ENCODE measurements around the gene KCNJ10.

- TF ChIP-seq EP300 (IDR thresholded peaks at IDR 0.05; ENCODE audit: borderline replicate concordance) (no peak), ZBTB7A (IDR thresholded peaks at IDR 0.05; ENCODE audit: low read depth) (no peak), RAD21 (IDR thresholded peaks at IDR 0.05; ENCODE audit: low read depth) (no peak), REST (IDR thresholded peaks at IDR 0.05; ENCODE audit: low read depth) (no peak), USF1 (IDR thresholded peaks at IDR 0.05) (no peak), TEAD4 (IDR thresholded peaks at IDR 0.05) (no peak), YY1 (IDR thresholded peaks at IDR 0.05; ENCODE audit: low read depth) (no peak), TAF1 (IDR thresholded peaks at IDR 0.05; ENCODE audit: low read depth) (no peak), CREB1 (IDR thresholded peaks at IDR 0.05; ENCODE audit: low read depth) (no peak), MAX (IDR thresholded peaks at IDR 0.05) (0 out of 2 replicates have a peak, but pooled peaks have one; percentile 20), FOXM1 (IDR thresholded peaks at IDR 0.05; ENCODE audit: borderline replicate concordance, low read depth) (no peak), CEBPB (IDR thresholded peaks at IDR 0.05) (no peak), EGR1 (IDR thresholded peaks at IDR 0.05) (no peak), NFIC (IDR thresholded peaks at IDR 0.05) (no peak)
Observed at GRCh38 chr1:160070243-160071163, 543 bp upstream of the KCNJ10 start.
